Activated T-helper 1 cell treated with anti-CD3 and anti-CD28 coated beads, Interleukin-12 subunit alpha, Interleukin-12 subunit beta, Interleukin-2, Interleukin-4 antibody, amounts not matched to agents 30 ng/mL and 10 ng/mL and 1 ng/mL, durations not matched to agents 14 hours and 24 hours and 36 hours (primary cell): ENCODE measurements around the gene MGRN1. TPM values are rescaled to one million over a fixed set of nuclear protein-coding genes. Genes with fewer than 3 reads are reported as not detected.

ENCODE experiments used
- DNase-seq: peaks from one replicate; pipeline ENCODE4 v3.0.0; 2021; ENCODE audit warnings: low spot score
- H3K27ac Mint-ChIP-seq: one replicate; pipeline ENCODE4 v1.8.0; 2021; ENCODE audit warnings: mild to moderate bottlenecking, mixed read lengths
- H3K27me3 Mint-ChIP-seq: one replicate; pipeline ENCODE4 v1.8.0; 2022; ENCODE audit warnings: mild to moderate bottlenecking, moderate library complexity, mixed read lengths; ENCODE audit not compliant: insufficient read depth
- H3K36me3 Mint-ChIP-seq: one replicate; pipeline ENCODE4 v1.8.0; 2021; ENCODE audit warnings: low read depth, mixed read lengths
- H3K4me1 Mint-ChIP-seq: one replicate; pipeline ENCODE4 v1.8.0; 2021; ENCODE audit warnings: low read depth, mixed read lengths
- H3K4me3 Mint-ChIP-seq: one replicate; pipeline ENCODE4 v1.8.0; 2021; ENCODE audit warnings: mild to moderate bottlenecking, moderate library complexity, mixed read lengths
- H3K9me3 Mint-ChIP-seq: one replicate; pipeline ENCODE4 v1.8.0; 2021; ENCODE audit warnings: mixed read lengths
- intact Hi-C: fragments of 100-400 bp; cut with micrococcal nuclease; formaldehyde crosslinking; loops from one replicate; pipeline ENCODE4 v1.15.1; 2024
- total RNA-seq: library from RNA; stranded (reverse); gene quantifications from 2 replicates; pipeline ENCODE4 v1.2.3, GENCODE V29; 2022

MGRN1 gene
- total RNA-seq, 1 donor from 2014 or later, result 110 TPM

DNA sequence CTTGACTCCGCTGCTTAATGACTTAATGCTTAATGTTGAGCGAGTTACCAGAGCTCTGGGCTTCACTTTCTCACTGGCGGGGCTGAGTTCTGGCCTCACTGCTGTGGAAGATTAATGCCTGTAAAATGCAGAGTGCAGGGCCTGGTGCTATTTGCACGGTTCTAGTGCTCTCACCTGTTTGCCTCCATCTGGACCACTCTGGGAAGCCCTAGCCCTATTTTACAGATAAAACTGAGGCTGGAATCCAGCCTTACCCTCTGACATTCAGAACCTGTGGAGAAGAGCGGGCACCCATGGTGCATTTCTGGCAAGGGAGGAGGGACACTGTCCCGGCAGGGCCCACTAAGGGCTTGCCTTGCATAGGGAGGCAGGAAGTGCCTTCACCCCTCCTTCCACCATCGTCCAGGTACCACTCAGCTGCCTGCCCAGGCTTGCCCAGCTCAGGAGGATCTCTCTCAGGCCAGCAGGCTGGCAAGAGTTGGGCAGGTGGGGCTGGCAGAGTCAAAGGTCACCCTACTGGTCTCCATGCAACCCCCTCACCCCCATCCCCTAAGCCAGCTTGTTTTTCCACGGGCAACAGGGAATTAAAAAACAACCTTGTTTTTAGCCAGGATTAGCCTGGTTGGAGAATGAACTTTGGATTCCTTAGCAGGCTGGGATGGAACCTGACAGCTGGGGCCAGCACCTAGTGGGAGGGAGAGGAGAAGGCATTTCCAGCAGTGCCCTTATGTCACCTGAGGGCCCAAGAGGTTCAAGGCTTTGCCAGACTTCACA is 5.8 kb upstream of the MGRN1 start:
- H3K27ac Mint-ChIP-seq, result no peak overlapping the region
- H3K9me3 Mint-ChIP-seq, result no peaks in the 10 kb centered on the region
- DNase-seq, result no peak
- intact Hi-C loops, result loop anchor here (5.0 kb wide), 2 partner anchors 338 to 367 kb away; partner anchors contain the start of gene SEC14L5
- H3K27me3 Mint-ChIP-seq, result peaks cover 2% of the 10 kb centered on the region
- no peak overlapping the region for H3K4me3 Mint-ChIP-seq
- H3K36me3 Mint-ChIP-seq, result no peaks in the 10 kb centered on the region
- H3K4me1 Mint-ChIP-seq, result peaks cover 16% of the 10 kb centered on the region

DNA sequence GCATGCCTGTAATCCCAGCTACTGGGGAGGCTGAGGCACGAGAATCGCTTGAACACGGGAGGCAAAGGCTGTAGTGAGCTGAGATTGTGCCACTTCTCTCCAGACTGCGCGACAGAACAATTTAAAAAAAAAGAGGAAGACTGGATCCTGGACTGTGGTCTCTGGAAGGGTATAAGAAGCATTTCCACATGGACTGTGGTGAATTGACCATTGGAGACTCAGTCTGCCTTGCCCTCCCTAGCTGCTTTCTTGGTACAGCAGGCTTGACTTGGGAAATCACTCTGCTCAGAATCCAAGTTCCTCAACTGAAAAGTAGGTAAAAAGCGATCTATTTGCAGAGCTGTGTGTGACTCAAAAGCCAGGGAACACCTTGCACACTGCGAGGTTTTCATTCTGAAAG is 1.0 kb upstream of the MGRN1 start:
- H3K27ac Mint-ChIP-seq, result no peak overlapping the region
- no peaks in the 10 kb centered on the region for H3K9me3 Mint-ChIP-seq
- H3K4me1 Mint-ChIP-seq, result peaks cover 22% of the 10 kb centered on the region
- intact Hi-C loops, result no loop called here
- peak overlapping the region; percentile 64 for H3K4me3 Mint-ChIP-seq
- no peaks in the 10 kb centered on the region for H3K27me3 Mint-ChIP-seq
- no peak for DNase-seq
- H3K36me3 Mint-ChIP-seq, result peaks cover 12% of the 10 kb centered on the region

DNA sequence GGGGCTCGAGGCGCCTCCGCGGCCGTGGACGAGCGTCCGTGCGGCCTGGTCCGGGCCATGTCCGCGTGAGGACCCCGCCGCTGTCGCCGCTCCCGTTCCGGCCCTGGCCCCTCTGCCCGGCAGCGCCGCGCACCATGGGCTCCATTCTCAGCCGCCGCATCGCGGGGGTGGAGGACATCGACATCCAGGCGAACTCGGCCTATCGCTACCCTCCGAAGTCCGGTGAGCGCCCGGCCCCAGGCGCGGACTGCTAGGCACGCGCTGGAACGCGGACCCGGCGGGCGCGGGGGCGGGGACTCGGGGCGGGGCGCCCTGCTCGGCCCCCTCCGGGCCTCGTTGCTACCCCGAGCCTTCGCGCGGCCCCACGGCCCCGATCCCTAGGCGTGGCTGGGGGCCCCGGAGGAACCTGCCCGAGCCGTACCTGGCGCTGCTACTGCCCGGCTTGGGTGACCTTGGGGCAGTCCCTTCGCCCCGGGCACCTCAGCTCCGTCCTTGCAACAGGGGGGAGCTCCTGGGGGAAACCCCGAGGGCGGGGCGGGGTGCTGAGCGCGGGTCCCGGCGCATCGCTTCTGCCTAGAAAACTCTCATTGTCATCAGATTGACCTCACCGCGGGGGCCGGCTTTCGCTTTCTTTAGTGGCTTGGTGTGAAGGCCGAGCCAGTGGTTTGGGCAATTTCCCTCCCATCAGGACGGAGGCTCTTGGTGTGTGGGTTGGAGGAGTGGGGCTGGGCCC is 367 bp downstream of the MGRN1 start:
- H3K4me1 Mint-ChIP-seq, result peaks cover 22% of the 10 kb centered on the region
- no peaks in the 10 kb centered on the region for H3K9me3 Mint-ChIP-seq
- DNase-seq, result peak; percentile 74
- H3K4me3 Mint-ChIP-seq, result peak overlapping the region; percentile 99
- no peaks in the 10 kb centered on the region for H3K27me3 Mint-ChIP-seq
- intact Hi-C loops, result loop anchor here (1.0 to 2.0 kb wide), 12 partner anchors 9 to 274 kb away; partner anchors contain the start of genes ANKS3, CDIP1, DNAAF8 and DNAJA3
- H3K27ac Mint-ChIP-seq, result peak overlapping the region; percentile 95
- peaks cover 12% of the 10 kb centered on the region for H3K36me3 Mint-ChIP-seq

DNA sequence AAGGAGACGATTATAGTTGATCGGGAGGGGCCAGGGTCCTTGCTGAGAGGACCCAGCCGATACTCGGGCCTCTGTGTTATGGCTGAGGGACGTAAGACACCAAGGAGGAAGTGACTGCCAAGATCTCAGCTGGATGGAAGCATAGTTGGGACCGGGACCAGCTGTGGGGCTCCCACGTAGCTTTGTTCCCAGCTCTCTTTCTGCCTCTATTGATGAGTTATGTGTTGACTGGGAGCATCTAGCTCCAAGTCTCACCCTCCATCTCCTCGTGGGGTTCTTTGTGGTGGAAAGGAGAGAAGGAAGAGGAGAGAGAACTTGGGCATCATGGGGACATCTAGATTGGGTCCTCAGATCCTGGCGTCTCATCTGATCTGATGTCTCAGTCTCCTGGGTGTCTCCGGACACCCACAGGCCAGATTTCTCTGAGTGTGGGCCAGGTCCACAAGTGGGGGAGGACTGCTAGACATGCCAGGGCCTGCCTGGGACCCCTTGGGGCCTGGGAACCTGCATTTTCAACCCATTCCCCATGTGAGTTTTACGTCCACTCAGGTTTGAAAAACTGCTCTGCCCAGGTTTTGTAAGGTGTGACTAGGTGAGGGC is 1.0 kb downstream of the MGRN1 start:
- H3K4me3 Mint-ChIP-seq, result peak overlapping the region; percentile 99
- no peaks in the 10 kb centered on the region for H3K9me3 Mint-ChIP-seq
- H3K4me1 Mint-ChIP-seq, result peaks cover 22% of the 10 kb centered on the region
- no peak for DNase-seq
- peaks cover 12% of the 10 kb centered on the region for H3K36me3 Mint-ChIP-seq
- intact Hi-C loops, result loop anchor here (1.0 to 2.0 kb wide), 9 partner anchors 51 to 275 kb away; partner anchors contain the start of genes ANKS3, CDIP1, DNAAF8 and DNAJA3
- H3K27ac Mint-ChIP-seq, result peak overlapping the region; percentile 95
- no peaks in the 10 kb centered on the region for H3K27me3 Mint-ChIP-seq

DNA sequence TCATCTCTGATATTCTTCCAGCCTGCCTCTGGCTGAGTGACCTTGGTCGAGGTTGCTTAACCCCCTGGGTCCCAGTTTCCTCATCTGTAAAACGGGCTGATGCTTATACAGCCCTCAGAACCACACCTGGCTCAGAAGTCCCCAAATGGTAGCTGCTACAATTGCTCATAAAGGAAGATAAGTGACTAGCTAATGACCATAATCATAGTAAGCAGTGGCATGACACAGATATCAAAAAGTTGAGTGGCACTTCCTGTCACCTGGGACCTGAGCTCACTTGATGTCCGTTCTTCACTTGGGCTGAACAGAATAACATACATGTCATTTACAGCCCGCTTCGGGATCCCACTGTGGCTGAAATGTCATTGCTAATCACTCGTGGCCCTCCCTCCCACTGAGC is 1.8 kb downstream of the MGRN1 start:
- intact Hi-C loops, result no loop called here
- H3K36me3 Mint-ChIP-seq, result peaks cover 18% of the 10 kb centered on the region
- H3K27ac Mint-ChIP-seq, result peak overlapping the region; percentile 48
- peaks cover 6% of the 10 kb centered on the region for H3K9me3 Mint-ChIP-seq
- H3K4me1 Mint-ChIP-seq, result peaks cover 26% of the 10 kb centered on the region
- H3K4me3 Mint-ChIP-seq, result peak overlapping the region; percentile 99
- DNase-seq, result no peak
- H3K27me3 Mint-ChIP-seq, result no peaks in the 10 kb centered on the region

DNA sequence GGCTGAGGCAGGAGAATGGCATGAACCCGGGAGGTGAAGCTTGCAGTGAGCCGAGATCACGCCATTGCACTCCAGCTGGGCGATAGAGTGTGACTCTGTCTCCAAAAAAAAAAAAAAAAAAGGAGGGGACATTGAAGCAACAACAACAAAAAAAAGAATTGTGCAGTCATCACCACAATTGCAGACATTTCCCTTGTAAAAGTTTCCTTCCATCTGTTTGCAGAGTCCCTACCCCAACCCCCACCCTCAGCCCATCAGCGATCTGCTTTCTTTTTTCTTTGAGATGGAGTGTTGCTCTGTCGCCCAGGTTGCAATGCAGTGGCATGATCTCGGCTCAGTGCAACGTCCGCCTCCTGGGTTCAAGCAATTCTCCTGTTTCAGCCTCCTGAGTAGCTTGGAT is 3.7 kb downstream of the MGRN1 start:
- intact Hi-C loops, result no loop called here
- Mint-ChIP-seq H3K9me3 (peaks cover 8% of the 10 kb centered on the region), H3K27ac (no peak overlapping the region), H3K27me3 (no peaks in the 10 kb centered on the region), H3K4me1 (peaks cover 26% of the 10 kb centered on the region), H3K36me3 (peaks cover 21% of the 10 kb centered on the region), H3K4me3 (no peak overlapping the region)
- DNase-seq, result no peak

DNA sequence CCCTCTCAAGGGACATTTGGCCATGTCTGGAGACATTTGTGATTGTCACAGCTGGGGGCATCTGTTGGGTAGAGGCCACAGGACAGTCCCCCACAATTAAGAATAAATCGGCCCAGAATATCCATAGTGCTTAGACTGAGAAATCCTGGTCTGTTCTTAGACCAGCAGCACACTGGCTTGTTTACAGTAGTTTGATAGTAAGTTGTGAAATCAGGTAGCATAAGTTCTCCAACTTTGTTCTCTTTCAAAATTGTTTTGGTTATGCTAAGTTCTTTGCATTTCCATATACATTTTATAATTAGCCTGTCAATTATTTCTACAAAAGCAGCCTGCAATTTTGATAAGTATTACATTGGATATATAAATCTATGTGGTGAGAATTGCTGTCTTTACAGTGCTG is 6.8 kb downstream of the MGRN1 start:
- Mint-ChIP-seq H3K9me3 (peaks cover 8% of the 10 kb centered on the region), H3K4me3 (no peak overlapping the region), H3K4me1 (peaks cover 13% of the 10 kb centered on the region), H3K36me3 (peaks cover 16% of the 10 kb centered on the region), H3K27me3 (no peaks in the 10 kb centered on the region), H3K27ac (no peak overlapping the region)
- intact Hi-C loops, result no loop called here
- no peak for DNase-seq

DNA sequence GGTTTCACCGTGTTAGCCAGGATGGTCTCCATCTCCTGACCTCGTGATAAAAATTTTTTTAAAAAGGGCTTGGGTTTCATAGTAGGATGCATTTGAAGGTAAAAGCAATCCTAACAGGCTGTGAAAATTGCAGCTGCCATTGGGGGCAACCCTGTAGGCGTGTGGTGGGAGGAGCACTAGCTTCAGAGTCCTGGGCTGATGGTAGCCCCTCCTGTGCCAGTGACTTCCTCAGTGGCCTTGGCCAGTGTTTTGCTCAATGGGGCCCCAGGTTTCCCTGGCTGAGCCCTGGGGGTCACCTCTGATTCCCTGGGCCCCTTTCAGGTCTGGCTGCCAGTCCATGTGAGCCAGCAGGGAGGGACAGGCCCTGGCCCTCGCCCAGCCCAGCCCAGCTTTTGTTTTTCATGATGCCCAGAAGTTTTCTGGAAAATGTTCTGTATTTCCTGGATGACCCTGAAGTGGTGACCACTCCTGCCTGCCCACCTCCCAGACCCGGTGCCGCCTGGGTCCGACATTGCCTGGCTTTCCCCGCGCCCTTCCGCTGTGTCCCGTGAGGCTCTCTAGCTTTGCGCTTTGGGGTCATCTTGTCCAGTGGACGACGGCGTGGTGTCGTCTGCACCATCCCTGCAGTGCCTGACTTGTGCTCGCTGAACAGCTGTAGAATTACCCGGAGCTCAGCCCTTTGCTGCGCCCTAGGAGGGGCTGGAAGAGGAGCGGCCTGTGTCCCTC is 9.4 kb downstream of the MGRN1 start:
- DNase-seq, result no peak
- Mint-ChIP-seq H3K9me3 (peaks cover 8% of the 10 kb centered on the region), H3K4me1 (peaks cover 4% of the 10 kb centered on the region), H3K27me3 (no peaks in the 10 kb centered on the region), H3K36me3 (peaks cover 9% of the 10 kb centered on the region), H3K4me3 (no peak overlapping the region), H3K27ac (no peak overlapping the region)
- intact Hi-C loops, result no loop called here

DNA sequence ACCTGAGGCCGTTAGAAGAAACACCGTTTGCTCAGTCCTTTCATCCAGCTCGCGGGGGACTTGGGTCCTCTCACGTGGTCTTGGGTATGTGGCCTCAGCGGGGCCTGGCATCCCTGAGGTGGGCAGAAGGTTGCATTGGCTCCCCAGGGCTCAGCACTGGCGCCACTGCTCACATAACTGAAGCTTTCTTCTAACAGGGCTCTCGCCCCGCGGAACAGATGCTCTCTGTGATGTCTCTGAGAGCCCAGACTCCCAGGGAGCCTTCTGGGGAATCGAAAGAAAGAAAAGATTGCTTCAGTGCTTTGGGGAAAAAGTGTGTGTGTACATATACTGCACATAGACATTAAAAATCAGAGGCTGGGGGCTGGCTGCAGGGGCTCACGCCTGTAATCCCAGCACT is 10.1 kb downstream of the MGRN1 start:
- intact Hi-C loops, result no loop called here
- Mint-ChIP-seq H3K4me1 (peaks cover 4% of the 10 kb centered on the region), H3K27me3 (no peaks in the 10 kb centered on the region), H3K4me3 (no peak overlapping the region), H3K36me3 (peaks cover 9% of the 10 kb centered on the region), H3K9me3 (peaks cover 8% of the 10 kb centered on the region), H3K27ac (no peak overlapping the region)
- no peak for DNase-seq

DNA sequence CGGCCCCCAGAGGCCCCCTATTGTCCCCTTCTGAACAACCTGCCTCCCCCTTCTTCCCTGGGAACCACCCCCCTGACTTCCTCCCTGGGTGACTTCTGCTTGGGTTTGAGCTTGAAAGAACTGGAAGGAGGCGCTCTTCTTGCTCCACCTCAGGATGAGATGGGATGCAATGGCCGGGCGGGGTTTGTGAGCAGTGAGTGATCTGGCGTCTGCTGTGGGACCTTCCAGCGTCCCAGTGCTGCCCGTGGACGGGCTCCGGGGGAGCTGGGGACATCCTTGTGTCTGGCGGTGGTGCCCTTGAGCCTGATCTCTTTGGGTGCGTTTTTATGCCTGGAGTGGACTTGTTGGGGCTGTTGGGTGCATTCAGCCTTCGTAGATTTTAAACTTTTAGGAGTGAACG is 11.6 kb downstream of the MGRN1 start:
- intact Hi-C loops, result no loop called here
- Mint-ChIP-seq H3K4me1 (peaks cover 7% of the 10 kb centered on the region), H3K36me3 (peaks cover 5% of the 10 kb centered on the region), H3K27ac (no peak overlapping the region), H3K9me3 (peaks cover 4% of the 10 kb centered on the region), H3K27me3 (no peaks in the 10 kb centered on the region), H3K4me3 (no peak overlapping the region)
- DNase-seq, result no peak

DNA sequence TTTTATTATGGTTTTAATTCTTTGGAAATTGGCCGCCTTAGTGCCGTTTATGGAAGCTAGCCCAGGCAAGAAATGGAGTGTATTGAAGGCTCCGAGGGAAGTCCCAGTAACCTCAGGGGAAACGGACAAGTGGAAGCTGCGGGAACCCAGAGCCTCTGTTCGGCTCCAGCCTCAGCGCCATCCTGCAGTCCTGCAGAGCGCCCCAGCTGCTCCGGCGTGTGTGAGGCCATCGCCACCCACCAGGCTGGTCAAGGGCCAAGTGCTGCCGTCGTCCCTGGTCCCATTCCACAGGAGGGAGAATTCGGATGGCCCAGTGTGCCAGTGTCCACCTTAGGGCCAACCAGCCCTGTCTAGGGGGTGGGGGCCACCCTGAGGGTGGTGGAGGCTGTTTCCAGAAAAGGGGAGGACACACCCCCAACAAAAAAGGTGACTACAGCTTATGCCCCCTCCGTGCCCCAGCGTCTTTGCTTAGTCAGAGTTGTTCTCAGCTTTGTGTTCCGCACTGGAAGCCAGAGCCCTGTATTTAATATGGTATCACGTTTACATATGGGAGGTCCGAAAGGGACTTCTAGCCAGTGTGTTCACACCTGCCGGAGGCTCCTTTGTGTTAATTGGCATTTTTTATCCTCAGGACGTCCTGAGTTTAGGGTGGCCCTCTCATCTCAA is 13.0 kb downstream of the MGRN1 start:
- intact Hi-C loops, result no loop called here
- Mint-ChIP-seq H3K9me3 (no peaks in the 10 kb centered on the region), H3K4me1 (peaks cover 5% of the 10 kb centered on the region), H3K27me3 (no peaks in the 10 kb centered on the region), H3K36me3 (no peaks in the 10 kb centered on the region), H3K4me3 (no peak overlapping the region), H3K27ac (no peak overlapping the region)
- DNase-seq, result no peak

DNA sequence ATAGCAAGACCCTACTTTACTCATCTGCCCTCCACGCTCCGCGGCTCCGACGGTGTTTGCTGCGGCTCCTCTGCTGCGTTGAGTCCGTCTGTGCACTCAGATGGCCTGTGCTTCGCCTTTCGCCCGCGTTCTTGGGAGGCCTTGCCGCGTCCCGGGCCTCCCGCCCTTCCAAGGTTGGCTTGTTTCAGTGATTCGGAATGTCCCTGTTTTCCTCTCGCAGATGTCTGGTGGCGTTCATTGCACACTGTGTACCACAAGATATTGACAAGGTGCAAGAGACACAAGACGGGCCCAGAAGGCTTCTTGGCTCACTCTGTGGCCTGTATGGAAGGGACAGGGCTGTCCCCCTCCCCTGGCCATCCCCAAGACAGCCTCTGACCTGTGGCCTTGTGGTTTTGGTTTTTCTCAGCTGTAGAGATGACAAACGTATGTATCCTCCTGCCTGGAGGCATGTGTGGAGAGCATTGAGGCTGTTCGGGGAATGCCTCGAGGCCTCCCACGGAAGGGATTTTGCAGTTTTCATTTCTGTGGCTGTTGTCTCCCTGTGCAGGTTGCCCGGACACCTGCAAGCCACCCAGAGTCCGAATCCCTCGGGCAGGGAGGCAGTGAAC is 15.4 kb downstream of the MGRN1 start:
- H3K36me3 Mint-ChIP-seq, result no peaks in the 10 kb centered on the region
- H3K27ac Mint-ChIP-seq, result no peak overlapping the region
- no peaks in the 10 kb centered on the region for H3K9me3 Mint-ChIP-seq
- intact Hi-C loops, result no loop called here
- DNase-seq, result no peak
- H3K27me3 Mint-ChIP-seq, result no peaks in the 10 kb centered on the region
- H3K4me3 Mint-ChIP-seq, result no peak overlapping the region
- peaks cover 5% of the 10 kb centered on the region for H3K4me1 Mint-ChIP-seq
